SKM-1 treated with dmso at 0.1 percent for 144 hours (cell line): ENCODE data around the gene CTNNA1.

ENCODE experiments used
- DNase-seq: peaks from one replicate; lab custom pipeline; 2025; ENCODE audit not compliant: unreplicated experiment; lab: John Stamatoyannopoulos, UW

CTNNA1 gene

GRCh38 chr5:138844812-138845513, 91.7 kb downstream of the CTNNA1 start:
- DNase-seq, result no peak

GRCh38 chr5:138849439-138849838, 96.2 kb downstream of the CTNNA1 start:
- DNase-seq, result no peak

GRCh38 chr5:138849882-138850281, 96.7 kb downstream of the CTNNA1 start:
- DNase-seq, result no peak

GRCh38 chr5:138850865-138851435, 97.7 kb downstream of the CTNNA1 start:
- DNase-seq, result no peak

- no peak for DNase-seq
Observed at GRCh38 chr5:138853132-138853531, 99.9 kb downstream of the CTNNA1 start.

- DNase-seq, result no peak
Observed at GRCh38 chr5:138867011-138867410, 113.8 kb downstream of the CTNNA1 start.

- no peak for DNase-seq
Observed at GRCh38 chr5:138869038-138869437, 115.8 kb downstream of the CTNNA1 start.

- no peak for DNase-seq
Observed at GRCh38 chr5:138869763-138870500, 116.7 kb downstream of the CTNNA1 start.

- no peak for DNase-seq
Observed at GRCh38 chr5:138870611-138871010, 117.4 kb downstream of the CTNNA1 start.

GRCh38 chr5:138872841-138873465, 119.7 kb downstream of the CTNNA1 start:
- no peak for DNase-seq

GRCh38 chr5:138873466-138874221, 120.4 kb downstream of the CTNNA1 start:
- no peak for DNase-seq

GRCh38 chr5:138874241-138874640, 121.0 kb downstream of the CTNNA1 start:
- DNase-seq, result no peak

GRCh38 chr5:138874771-138875551, 121.7 kb downstream of the CTNNA1 start, which contains the start of gene LRRTM2:
TSS of gene LRRTM2 (minus strand) at chr5:138875335. CDS start at chr5:138874911, 424 bp downstream.
- no peak for DNase-seq

- DNase-seq, result no peak
Observed at GRCh38 chr5:138875552-138875875, 122.3 kb downstream of the CTNNA1 start.

- no peak for DNase-seq
Observed at GRCh38 chr5:138875946-138876345, 122.7 kb downstream of the CTNNA1 start.

- DNase-seq, result no peak
Observed at GRCh38 chr5:138876811-138877210, 123.6 kb downstream of the CTNNA1 start.

- DNase-seq, result no peak
Observed at GRCh38 chr5:138878437-138879235, 125.4 kb downstream of the CTNNA1 start.

GRCh38 chr5:138883211-138883610, 130.0 kb downstream of the CTNNA1 start:
- no peak for DNase-seq

GRCh38 chr5:138884094-138884493, 130.9 kb downstream of the CTNNA1 start:
- DNase-seq, result no peak
